H1 (cell line): ENCODE measurements around the gene CD200R1L. TPM values are rescaled to one million over a fixed set of nuclear protein-coding genes. Genes with fewer than 3 reads are reported as not detected.

Experiments
- BACH1 ChIP-seq: IDR thresholded peaks from 2 replicates; pipeline ENCODE4 v1.6.1; 2012; ENCODE audit warnings: low read length, improper control_type of control experiment
- BCL11A ChIP-seq, 2 experiments: IDR thresholded peaks; one replicate each; pipeline ENCODE4 v1.6.1; 2011; ENCODE audit warnings: low read depth in 2 of 2, low read length in 2 of 2, mild to moderate bottlenecking in 2 of 2
- EZH2 ChIP-seq: fragments of 200-600 bp; sonication (generic); IDR thresholded peaks from 2 replicates; pipeline ENCODE4 v1.7.1; 2012; ENCODE audit warnings: low read depth, mild to moderate bottlenecking, moderate library complexity, low read length, inconsistent platforms; ENCODE audit not compliant: severe bottlenecking
- PHF8 ChIP-seq: fragments of 200-600 bp; sonication (generic); conservative IDR thresholded peaks from 2 replicates; pipeline ENCODE4 v1.7.1; 2012; ENCODE audit warnings: low read depth, mild to moderate bottlenecking, inconsistent platforms, low read length, moderate library complexity
- POLR2AphosphoS5 ChIP-seq: IDR thresholded peaks from 2 replicates; pipeline ENCODE4 v1.6.1; 2011; ENCODE audit warnings: low read depth, low read length
- RXRA ChIP-seq: IDR thresholded peaks from 2 replicates; pipeline ENCODE4 v1.6.1; 2011; ENCODE audit warnings: low read depth, mild to moderate bottlenecking, low read length, moderate library complexity; ENCODE audit not compliant: insufficient read depth
- SP4 ChIP-seq: IDR thresholded peaks from 2 replicates; pipeline ENCODE4 v1.6.1; 2012; ENCODE audit warnings: low read length, inconsistent platforms
- TAF1 ChIP-seq: IDR thresholded peaks from 2 replicates; pipeline ENCODE4 v1.6.1; 2011; ENCODE audit warnings: mild to moderate bottlenecking, low read depth, low read length
- TBP ChIP-seq: IDR thresholded peaks from 2 replicates; pipeline ENCODE4 v1.6.1; 2011; ENCODE audit warnings: low read depth, low read length, improper control_type of control experiment
- polyA plus RNA-seq, 7 experiments: library from polyadenylated mRNA; depleted of rRNA in 3 of 7; stranded (reverse) in 5 of 7; unstranded in 2 of 7; fragments of >200 nt in 5 of 7; fragments of 200-250 nt in 2 of 7; gene quantifications; 1 replicate in 5 of 7; 2 replicates in 1 of 7; 4 replicates in 1 of 7; pipeline versions ENCODE4 v1.2.1 to v1.2.3, GENCODE V29; 2011 to 2013; ENCODE audit warnings: missing spikeins in 2 of 7, mixed read lengths in 2 of 7
- total RNA-seq: library from RNA; stranded (reverse); fragmentation: NEBNext Ultra II Directional; extraction: Animal tissue kit (Norgen Biotek cat#: 25700); gene quantifications from 2 replicates; pipeline ENCODE4 v1.2.1, GENCODE V29; 2021
- TF ChIP-seq, protein P1 (sequence below): fragments of 300-600 bp; sonication (generic); IDR thresholded peaks from 2 replicates; pipeline ENCODE4 v1.7.1; 2012; ENCODE audit warnings: low read length, moderate library complexity, mild to moderate bottlenecking, inconsistent platforms; ENCODE audit not compliant: insufficient replicate concordance

CD200R1L gene
- total and polyA plus RNA-seq, 2 of the 8 experiments (the other 6 are each of a cell fraction or from before 2014, with no cell fraction given): not detected

DNA sequence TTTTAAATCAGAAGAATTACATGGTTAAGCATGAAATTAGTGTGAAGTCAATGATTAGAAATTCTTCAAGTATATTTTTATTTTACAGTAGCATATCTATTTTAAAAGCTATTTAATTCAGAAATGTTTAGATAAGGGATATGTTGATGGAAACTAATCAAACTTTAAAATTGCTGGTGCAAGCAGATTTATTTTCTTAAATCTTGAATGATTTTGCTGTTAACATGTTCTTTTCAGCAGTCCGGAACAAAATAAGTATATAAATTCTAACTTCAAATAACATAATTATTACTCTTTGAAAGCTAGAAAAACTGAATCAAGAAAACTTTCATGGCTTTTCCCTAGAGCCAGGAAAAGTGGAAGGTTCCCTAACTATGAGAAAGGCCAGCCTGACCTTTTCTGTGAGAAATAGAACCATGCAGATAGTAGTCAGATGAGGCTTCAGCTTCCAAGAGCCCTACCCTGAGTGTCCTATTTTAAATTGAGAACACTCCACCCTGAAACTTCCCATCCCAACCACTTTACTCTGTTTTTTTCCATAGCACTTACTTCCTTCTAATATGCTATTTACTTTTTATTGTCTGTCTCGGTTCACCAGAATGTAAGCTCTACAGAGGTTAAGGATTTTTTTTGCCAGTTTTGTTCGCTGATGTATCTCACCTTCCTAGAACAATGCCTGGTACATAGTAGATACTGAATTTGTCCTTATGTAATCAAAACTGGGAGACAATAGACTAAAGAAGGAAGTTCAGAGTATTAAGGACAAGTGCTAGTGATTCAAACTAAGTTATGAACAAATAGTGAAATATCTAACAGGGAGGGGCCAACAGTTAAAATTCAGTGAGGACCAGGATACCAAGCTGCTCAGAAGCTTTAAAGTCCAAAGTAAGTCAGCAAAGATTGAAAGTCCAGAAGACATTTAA lies 66.8 kb downstream of the CD200R1L start (continued):
- TF ChIP-seq, protein P1, sequence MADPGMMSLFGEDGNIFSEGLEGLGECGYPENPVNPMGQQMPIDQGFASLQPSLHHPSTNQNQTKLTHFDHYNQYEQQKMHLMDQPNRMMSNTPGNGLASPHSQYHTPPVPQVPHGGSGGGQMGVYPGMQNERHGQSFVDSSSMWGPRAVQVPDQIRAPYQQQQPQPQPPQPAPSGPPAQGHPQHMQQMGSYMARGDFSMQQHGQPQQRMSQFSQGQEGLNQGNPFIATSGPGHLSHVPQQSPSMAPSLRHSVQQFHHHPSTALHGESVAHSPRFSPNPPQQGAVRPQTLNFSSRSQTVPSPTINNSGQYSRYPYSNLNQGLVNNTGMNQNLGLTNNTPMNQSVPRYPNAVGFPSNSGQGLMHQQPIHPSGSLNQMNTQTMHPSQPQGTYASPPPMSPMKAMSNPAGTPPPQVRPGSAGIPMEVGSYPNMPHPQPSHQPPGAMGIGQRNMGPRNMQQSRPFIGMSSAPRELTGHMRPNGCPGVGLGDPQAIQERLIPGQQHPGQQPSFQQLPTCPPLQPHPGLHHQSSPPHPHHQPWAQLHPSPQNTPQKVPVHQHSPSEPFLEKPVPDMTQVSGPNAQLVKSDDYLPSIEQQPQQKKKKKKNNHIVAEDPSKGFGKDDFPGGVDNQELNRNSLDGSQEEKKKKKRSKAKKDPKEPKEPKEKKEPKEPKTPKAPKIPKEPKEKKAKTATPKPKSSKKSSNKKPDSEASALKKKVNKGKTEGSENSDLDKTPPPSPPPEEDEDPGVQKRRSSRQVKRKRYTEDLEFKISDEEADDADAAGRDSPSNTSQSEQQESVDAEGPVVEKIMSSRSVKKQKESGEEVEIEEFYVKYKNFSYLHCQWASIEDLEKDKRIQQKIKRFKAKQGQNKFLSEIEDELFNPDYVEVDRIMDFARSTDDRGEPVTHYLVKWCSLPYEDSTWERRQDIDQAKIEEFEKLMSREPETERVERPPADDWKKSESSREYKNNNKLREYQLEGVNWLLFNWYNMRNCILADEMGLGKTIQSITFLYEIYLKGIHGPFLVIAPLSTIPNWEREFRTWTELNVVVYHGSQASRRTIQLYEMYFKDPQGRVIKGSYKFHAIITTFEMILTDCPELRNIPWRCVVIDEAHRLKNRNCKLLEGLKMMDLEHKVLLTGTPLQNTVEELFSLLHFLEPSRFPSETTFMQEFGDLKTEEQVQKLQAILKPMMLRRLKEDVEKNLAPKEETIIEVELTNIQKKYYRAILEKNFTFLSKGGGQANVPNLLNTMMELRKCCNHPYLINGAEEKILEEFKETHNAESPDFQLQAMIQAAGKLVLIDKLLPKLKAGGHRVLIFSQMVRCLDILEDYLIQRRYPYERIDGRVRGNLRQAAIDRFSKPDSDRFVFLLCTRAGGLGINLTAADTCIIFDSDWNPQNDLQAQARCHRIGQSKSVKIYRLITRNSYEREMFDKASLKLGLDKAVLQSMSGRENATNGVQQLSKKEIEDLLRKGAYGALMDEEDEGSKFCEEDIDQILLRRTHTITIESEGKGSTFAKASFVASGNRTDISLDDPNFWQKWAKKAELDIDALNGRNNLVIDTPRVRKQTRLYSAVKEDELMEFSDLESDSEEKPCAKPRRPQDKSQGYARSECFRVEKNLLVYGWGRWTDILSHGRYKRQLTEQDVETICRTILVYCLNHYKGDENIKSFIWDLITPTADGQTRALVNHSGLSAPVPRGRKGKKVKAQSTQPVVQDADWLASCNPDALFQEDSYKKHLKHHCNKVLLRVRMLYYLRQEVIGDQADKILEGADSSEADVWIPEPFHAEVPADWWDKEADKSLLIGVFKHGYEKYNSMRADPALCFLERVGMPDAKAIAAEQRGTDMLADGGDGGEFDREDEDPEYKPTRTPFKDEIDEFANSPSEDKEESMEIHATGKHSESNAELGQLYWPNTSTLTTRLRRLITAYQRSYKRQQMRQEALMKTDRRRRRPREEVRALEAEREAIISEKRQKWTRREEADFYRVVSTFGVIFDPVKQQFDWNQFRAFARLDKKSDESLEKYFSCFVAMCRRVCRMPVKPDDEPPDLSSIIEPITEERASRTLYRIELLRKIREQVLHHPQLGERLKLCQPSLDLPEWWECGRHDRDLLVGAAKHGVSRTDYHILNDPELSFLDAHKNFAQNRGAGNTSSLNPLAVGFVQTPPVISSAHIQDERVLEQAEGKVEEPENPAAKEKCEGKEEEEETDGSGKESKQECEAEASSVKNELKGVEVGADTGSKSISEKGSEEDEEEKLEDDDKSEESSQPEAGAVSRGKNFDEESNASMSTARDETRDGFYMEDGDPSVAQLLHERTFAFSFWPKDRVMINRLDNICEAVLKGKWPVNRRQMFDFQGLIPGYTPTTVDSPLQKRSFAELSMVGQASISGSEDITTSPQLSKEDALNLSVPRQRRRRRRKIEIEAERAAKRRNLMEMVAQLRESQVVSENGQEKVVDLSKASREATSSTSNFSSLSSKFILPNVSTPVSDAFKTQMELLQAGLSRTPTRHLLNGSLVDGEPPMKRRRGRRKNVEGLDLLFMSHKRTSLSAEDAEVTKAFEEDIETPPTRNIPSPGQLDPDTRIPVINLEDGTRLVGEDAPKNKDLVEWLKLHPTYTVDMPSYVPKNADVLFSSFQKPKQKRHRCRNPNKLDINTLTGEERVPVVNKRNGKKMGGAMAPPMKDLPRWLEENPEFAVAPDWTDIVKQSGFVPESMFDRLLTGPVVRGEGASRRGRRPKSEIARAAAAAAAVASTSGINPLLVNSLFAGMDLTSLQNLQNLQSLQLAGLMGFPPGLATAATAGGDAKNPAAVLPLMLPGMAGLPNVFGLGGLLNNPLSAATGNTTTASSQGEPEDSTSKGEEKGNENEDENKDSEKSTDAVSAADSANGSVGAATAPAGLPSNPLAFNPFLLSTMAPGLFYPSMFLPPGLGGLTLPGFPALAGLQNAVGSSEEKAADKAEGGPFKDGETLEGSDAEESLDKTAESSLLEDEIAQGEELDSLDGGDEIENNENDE: no peak
- TF ChIP-seq TBP (no peak), TAF1 (no peak), SP4 (no peak), BCL11A (IDR thresholded peaks at IDR 0.05; ENCODE audit: low read depth in 2 of 2, low read length in 2 of 2) (no peak), POLR2AphosphoS5 (no peak), RXRA (no peak), BACH1 (no peak), EZH2 (no peak), PHF8 (no peak)
